GM08714 (cell line): Measurements from ENCODE around the gene SDHB.

Experiments
- H3K4me3 ChIP-seq: fragments of 200-500 bp; sonication (Bioruptor generic); 2 replicates; pipeline ENCODE4 v1.5.1; 2014; ENCODE audit warnings: mild to moderate bottlenecking, low read length, inconsistent platforms
- ZNF274 ChIP-seq: IDR thresholded peaks from 2 replicates; pipeline ENCODE4 v1.6.1; 2012; ENCODE audit warnings: mild to moderate bottlenecking, low read depth, low read length

Gene SDHB

DNA sequence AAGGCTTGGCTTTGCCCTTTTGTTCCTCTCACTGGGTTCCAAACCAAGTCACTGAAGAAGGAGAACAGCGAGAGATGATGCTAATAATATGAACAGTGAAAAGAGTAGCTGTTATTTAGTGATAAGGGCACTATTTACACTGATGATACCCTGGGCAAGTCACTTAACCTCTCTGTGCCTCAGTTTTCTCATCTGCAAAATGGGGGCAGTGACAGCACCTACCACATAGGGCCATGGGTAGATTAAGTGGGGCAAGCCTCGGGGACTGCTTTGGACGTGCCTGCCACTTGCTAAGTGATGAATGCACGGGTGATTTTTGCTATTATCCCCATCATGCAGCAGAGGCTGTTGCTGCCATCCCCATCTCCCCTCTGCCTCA lies 51.3 kb downstream of the SDHB start:
- no peak for TF ChIP-seq ZNF274
- no peak overlapping the region for H3K4me3 ChIP-seq

DNA sequence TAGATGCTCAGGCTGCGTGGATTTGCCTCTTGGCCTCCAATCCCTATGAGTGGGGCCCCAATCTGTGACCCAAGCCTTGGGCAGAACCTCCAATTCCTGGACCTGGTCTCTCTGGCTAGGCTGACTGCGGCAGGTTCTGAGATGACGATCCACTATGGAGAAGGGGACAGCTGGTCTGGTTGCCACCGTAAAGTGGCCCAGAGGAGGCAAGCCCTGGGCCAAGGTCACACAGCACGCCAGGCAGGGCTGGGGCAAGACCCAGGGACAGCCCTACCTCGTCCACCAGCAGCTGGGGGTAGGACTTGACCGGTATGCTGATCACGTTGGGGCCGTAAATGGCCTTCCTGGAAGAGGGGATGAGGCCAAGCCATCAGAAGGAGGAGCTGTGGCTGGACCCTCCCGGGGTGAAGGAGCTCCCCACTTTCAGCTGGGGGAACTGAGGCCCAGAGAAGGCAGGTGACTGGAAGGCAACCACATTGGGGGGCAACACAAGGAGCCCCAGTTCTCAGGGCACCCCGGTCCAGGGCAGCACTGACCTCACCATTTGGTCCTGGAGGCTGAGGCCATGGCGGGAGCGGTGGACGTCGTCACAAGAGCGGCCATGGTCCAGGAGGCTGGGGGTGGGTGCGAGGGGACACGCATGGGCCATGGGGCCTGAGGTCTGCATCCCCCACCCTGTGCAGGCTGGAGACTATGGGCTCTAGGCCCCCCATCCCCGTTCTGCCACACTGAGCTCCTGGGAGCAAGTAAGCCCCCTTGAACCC lies 51.9 kb downstream of the SDHB start:
- TF ChIP-seq ZNF274, result no peak
- no peak overlapping the region for H3K4me3 ChIP-seq

DNA sequence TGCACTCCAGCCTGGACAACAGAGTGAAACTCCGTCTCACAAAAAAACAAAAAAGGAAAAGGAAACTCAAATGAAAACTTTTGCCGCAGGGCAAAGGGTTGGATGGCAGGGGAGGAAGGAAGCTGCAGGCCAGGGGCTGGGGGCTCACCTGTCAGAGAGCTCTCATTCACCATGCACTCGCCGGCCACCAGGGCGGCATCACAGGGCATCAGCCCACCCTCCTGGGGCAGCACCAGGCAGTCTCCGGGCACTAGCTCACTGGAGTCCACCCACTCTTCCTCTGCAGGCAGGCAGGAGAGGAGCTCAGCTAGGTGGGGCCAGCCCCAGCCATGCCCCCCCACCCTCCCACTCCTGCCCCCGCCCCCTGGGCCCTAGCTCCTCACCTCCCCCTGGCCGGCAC lies 54.0 kb downstream of the SDHB start:
- no peak for TF ChIP-seq ZNF274
- no peak overlapping the region for H3K4me3 ChIP-seq

DNA sequence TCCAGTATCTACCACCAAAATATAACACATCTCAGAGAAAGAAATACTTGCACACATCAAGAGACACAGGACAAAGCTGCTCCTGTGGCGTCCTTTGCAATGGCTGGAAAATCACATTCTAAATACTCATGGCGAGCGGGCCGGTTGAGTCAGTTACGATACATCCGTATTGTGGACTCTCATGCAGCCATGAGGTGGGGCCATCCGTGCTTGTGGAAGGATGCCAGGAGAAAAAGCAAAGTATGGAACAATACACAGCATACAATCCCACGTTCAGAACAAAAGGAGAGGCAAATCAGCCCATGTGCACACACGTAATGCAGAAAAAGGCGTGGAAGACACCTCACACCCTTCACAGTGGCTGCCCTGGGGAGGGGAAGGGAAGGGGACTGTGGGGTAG lies 55.2 kb downstream of the SDHB start:
- TF ChIP-seq ZNF274, result no peak

DNA sequence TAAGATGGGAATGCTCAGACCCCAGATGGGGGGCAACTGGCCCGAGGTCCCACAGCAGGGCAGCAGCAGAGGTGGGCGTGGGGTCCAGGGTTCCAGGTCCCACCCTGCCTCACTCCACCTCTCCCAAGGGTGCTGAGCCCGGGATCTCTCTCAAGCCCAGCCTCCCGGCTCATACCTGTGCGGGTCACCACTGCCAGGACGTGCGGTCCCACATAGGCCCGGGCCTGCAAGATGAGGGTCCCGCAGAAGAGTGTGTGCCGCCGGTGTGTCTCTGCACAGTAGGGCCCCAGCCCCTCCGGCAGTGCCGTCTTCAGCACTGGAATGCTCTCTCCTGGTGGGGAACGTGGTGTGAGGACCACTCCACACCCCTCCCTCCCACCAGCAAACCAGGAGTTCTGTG lies 57.0 kb downstream of the SDHB start:
- no peak overlapping the region for H3K4me3 ChIP-seq
- no peak for TF ChIP-seq ZNF274

More for the DNA sequence above, 55.2 kb downstream of the SDHB start:
- H3K4me3 ChIP-seq, result no peak overlapping the region

DNA sequence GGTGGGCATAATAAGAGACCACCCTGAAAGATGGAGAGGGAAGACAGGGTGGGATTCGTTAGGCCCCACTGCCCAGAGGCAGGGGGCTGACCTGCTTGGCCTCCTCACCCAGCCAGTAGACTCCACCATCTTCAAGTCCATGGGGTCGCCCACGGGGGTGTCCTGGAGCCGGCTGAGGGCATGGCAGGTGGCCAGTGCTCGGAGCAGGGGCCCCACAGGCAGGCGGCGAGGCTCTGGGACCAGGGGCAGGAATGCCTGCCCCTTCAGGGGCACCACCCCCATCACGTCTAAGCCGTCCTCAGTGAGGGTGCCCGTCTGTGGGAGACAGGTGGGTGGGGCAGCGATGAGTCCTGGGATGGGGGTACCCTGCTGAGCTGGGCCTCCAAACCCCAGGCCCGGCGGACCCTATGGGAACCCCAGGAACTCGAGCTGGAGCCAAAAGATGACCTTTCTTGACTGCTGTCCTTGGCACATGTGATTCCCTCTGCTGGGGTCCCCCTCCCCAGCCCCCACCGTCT lies 60.3 kb downstream of the SDHB start:
- no peak for TF ChIP-seq ZNF274
- H3K4me3 ChIP-seq, result no peak overlapping the region

DNA sequence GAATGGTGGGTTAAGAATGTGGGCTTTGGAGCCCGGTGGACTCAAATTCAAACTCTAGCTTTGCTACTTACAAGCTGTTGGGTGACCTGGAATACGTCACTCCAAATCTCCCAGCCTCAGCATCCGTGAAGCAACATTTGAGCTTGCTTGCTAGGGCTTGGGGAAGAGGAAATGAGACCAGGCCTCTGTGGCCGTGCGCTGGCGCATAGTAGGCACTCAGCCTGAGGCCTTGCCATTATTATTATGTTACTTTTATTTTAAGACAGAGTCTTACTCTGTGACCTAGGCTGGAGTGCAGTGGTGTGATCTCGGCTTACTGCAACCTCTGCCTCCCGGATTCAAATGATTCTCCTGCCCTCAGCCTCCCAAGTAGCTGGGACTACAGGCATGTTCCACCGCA lies 61.2 kb downstream of the SDHB start:
- no peak for TF ChIP-seq ZNF274
- no peak overlapping the region for H3K4me3 ChIP-seq

DNA sequence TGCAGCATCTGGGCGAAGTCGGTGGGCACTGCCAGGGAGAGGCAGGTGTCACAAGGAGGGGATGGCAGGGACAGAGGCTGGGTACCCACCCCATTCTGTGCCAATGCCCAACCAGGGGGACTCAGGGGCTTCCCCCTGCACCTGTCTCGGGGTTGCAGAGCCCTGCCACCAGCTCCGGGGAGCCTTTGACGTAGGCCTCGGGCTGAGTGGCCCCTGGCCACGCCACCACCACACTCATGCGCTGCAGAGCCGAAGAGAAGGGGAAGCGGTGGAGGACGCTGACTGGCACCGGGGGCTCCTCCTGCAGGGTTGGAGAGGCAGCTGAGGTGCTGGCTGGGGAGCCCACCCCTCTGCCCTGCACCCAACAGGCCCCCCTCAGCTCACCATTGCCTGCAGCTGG lies 61.7 kb downstream of the SDHB start:
- H3K4me3 ChIP-seq, result no peak overlapping the region
- no peak for TF ChIP-seq ZNF274

DNA sequence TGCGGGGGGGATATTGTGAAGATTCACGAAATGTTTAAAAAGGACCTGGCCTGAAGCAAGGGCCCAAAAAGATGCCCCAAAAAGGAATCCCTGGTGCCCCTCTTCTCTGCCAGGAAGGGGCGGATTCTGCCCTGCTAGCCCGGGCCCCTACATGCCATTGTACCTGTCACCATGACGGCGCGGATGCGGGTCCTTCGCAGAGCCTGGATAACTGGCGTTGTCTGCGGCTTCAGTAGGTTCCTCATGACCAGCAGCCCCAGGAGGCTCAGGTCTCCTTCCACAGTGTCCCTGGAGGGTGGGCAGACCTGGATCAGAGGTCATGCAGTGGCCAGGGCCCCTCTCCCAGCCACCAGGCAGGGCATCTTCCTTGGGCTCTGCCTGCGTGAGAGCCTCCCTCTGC lies 62.3 kb downstream of the SDHB start:
- H3K4me3 ChIP-seq, result no peak overlapping the region
- TF ChIP-seq ZNF274, result no peak

DNA sequence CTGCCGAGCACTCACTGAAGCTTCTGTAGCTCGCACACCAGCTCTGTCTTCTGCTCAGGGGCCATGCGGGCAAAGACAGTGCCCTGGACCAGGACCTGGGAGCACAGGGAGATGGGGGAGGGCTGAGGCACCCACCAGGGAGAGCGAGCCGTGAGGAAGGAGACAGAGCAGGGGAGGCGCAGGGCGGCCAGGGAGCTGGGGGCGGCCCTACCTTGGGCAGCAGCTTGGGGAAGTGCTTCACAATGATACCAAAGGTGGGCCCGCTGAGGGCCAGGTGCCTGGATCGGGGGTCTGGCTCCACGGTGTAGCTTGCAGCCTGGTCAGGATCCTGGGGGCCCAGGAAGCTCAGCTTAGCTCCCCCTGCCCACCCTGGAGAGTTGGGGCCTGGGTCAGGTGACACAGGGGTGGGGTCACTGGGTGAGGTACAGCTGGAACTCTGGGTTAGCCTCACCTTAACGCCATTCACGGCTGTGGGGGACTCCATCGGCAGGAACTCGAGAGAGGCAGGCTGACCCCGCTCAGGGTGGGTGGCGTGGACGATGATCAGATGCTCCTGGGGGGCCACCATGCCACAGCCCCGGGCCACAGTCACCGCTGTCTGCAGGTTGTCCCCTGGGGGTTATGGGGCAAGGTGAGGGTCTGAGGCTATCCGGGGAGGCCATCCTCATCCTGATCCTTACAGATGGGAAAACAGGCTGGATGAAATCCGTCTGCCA lies 64.0 kb downstream of the SDHB start:
- no peak for TF ChIP-seq ZNF274
- no peak overlapping the region for H3K4me3 ChIP-seq

DNA sequence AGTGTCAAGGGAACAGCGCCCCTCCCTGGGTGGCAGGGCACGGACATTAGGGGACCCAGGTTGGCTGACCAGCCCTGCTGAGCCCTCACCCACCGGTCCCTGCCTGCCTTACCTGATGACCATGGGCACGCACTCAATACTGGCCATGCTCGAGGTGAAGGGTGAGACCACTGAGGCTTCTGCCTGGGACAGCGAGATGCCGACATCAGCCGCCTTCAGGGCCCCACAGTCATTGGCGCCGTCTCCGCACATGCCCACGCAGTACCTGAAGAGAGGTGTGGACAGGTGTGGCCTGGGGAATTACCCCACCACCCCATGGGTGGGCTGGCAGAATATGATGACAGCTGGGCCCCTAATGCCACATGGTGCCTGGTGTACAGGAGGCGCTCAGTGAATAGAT lies 65.6 kb downstream of the SDHB start:
- no peak for TF ChIP-seq ZNF274
- no peak overlapping the region for H3K4me3 ChIP-seq

DNA sequence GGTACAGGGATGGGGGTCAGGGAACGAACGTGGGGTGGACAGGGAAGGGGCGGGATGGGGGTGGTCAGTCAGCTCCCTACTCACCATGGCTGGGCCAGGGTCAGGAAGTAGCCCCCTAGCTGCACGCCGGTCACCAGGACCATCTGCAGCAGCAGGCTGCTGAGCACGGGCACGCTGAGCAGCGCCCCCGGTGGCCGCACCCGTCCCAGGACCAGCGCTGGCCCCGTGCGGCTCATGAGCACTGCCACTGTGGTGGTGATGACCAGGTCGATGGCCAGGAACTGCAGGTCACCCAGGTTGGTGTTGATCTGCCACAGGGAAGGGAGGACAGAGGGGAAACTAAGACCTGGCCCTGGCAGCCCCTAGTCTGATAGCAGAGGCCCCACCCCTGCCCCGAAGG lies 66.9 kb downstream of the SDHB start:
- TF ChIP-seq ZNF274, result no peak
- H3K4me3 ChIP-seq, result no peak overlapping the region

DNA sequence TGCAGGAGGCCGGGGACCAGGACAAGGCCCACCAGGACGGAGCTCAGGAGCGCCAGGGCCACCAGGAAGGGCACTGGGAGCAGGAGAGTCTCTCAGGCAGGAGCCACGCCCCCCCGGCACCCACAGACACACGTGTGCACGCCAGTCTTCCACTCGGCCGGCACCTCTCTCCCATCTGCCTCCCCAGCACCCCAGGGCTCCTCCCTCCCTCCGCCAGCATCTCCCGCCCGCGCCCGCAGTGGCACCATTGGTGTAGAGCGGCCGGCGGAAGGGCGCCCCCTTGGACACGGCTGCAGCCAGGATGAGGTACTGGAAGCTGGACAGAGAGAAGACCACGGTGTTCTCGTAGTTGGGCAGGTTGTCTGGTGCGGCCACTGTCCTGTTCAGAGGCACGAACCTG lies 67.3 kb downstream of the SDHB start:
- H3K4me3 ChIP-seq, result no peak overlapping the region
- no peak for TF ChIP-seq ZNF274

DNA sequence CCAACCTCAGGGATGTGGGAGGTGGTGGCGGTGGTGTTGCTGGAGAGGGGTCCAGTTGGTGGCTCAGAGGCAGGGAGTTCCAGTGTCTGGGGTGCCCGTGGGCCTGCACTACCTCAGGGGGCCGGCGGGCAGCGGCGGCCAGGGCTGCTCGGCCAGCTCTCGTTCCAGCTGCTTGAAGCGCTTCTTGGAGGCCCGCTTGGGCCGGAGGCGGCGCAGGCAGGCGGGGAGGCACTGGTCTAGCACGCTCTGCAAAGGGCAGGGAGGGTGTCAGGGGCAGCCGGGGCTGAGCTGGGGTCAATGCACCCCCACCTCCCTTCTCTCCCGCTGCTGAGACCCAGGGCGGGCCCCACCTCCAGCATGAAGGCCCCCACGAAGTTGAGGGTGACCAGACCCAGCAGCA lies 67.7 kb downstream of the SDHB start:
- no peak overlapping the region for H3K4me3 ChIP-seq
- no peak for TF ChIP-seq ZNF274

DNA sequence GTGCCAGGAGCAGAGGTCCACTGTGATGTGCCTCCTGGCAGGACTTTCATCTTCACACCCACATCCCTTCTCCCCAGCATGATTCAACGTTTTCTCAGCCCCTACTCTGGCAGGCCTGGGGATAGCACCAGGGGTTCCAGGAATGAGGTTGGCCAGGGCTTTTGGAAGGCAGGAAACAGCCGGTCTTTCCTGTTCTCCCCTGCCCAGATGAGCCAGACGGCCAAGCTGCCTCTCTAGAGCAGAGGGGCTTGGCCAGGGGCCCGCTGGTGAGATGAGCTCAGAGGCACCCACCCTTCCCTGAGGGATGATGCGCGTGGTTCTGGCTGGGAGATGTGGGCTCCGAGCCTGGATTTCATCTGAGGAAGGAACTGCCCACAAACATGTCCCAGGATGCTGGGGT lies 69.1 kb downstream of the SDHB start:
- no peak overlapping the region for H3K4me3 ChIP-seq
- no peak for TF ChIP-seq ZNF274
